ENCODE results near the gene DTNB. TPM values are rescaled to one million over a fixed set of nuclear protein-coding genes. Genes with fewer than 3 reads are reported as not detected.

The DTNB gene
- total and polyA plus RNA-seq, 10 of the 15 experiments (the other 5 are each of a cell fraction or from before 2014, with no cell fraction given) = 4.5 to 30.6 (median 11.9) TPM

DNA sequence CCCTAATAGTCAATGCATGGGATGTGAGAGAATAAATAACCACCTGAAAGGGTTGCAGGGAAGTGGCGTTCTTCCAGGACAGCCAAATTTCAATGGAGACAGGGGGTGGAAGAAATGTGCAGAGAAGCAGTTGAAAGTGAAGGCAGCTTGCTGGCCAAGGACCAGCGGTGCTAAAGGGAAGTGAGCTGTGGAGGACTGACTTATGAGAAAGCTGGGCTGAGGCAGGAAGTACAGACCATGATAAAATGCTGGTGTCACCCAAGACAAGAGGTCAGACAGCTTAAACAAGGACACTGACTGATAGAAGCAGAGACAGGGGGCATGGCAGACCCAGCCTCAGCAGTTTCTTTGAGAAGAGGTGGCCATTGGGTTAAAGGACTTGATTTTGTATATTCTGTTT is 106.7 kb downstream of the DTNB start (continued):
- TF ChIP-seq, protein P1, sequence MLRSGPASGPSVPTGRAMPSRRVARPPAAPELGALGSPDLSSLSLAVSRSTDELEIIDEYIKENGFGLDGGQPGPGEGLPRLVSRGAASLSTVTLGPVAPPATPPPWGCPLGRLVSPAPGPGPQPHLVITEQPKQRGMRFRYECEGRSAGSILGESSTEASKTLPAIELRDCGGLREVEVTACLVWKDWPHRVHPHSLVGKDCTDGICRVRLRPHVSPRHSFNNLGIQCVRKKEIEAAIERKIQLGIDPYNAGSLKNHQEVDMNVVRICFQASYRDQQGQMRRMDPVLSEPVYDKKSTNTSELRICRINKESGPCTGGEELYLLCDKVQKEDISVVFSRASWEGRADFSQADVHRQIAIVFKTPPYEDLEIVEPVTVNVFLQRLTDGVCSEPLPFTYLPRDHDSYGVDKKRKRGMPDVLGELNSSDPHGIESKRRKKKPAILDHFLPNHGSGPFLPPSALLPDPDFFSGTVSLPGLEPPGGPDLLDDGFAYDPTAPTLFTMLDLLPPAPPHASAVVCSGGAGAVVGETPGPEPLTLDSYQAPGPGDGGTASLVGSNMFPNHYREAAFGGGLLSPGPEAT (IDR thresholded peaks at IDR 0.05; ENCODE audit: low read depth) = no peak
- TF ChIP-seq ZNF24 (IDR thresholded peaks at IDR 0.05) (no peak), HDAC6 (IDR thresholded peaks at IDR 0.05; ENCODE audit: unreplicated experiment) (no peak), SPI1 (IDR thresholded peaks at IDR 0.05; ENCODE audit: borderline replicate concordance, insufficient read depth, low read depth, low read length) (peak; percentile 89; the same call in 1 of the 2 replicates), NR2C2 (IDR thresholded peaks at IDR 0.05; ENCODE audit: borderline replicate concordance, control insufficient read depth, insufficient read length, low read depth) (no peak), NBN (IDR thresholded peaks at IDR 0.05) (no peak), RELA (IDR thresholded peaks at IDR 0.05; ENCODE audit: borderline replicate concordance, partially characterized antibody) (no peak), CBX3 (IDR thresholded peaks at IDR 0.05; ENCODE audit: borderline replicate concordance, low read depth) (no peak), GABPA (IDR thresholded peaks at IDR 0.05; ENCODE audit: low read depth) (0 out of 2 replicates have a peak, but pooled peaks have one; percentile 20), TCF7 (IDR thresholded peaks at IDR 0.05; ENCODE audit: borderline replicate concordance) (no peak), POLR2AphosphoS5 (IDR thresholded peaks at IDR 0.05; ENCODE audit: low read length) (no peak; the same call in 1 of the 2 replicates), ZNF384 (IDR thresholded peaks at IDR 0.05; ENCODE audit: borderline replicate concordance, low read depth, low read length) (no peak), FOS (IDR thresholded peaks at IDR 0.05; ENCODE audit: borderline replicate concordance, extremely low read depth, insufficient read length) (no peak), ASH2L (IDR thresholded peaks at IDR 0.05; ENCODE audit: borderline replicate concordance, low read depth) (no peak), PML (IDR thresholded peaks at IDR 0.05; ENCODE audit: low read length) (no peak), ETV6 (conservative IDR thresholded peaks at IDR 0.05 in 1 of 2, IDR thresholded peaks at IDR 0.05 in 1 of 2; ENCODE audit: borderline replicate concordance in 1 of 2, low read depth in 1 of 2) (peak in 1 of 2 experiments; percentile 60; a peak in 2 of 4 replicates)
- TF ChIP-seq, protein P2, sequence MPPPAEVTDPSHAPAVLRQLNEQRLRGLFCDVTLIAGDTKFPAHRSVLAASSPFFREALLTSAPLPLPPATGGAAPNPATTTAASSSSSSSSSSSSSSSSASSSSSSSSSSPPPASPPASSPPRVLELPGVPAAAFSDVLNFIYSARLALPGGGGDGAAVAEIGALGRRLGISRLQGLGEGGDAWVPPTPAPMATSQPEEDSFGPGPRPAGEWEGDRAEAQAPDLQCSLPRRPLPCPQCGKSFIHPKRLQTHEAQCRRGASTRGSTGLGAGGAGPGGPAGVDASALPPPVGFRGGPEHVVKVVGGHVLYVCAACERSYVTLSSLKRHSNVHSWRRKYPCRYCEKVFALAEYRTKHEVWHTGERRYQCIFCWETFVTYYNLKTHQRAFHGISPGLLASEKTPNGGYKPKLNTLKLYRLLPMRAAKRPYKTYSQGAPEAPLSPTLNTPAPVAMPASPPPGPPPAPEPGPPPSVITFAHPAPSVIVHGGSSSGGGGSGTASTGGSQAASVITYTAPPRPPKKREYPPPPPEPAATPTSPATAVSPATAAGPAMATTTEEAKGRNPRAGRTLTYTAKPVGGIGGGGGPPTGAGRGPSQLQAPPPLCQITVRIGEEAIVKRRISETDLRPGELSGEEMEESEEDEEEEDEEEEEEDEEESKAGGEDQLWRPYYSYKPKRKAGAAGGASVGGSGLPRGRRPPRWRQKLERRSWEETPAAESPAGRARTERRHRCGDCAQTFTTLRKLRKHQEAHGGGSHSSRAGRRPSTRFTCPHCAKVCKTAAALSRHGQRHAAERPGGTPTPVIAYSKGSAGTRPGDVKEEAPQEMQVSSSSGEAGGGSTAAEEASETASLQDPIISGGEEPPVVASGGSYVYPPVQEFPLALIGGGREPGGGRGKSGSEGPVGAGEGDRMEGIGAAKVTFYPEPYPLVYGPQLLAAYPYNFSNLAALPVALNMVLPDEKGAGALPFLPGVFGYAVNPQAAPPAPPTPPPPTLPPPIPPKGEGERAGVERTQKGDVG (CRISPR knock-in tag; IDR thresholded peaks at IDR 0.05) = no peak
- TF ChIP-seq, protein P3, sequence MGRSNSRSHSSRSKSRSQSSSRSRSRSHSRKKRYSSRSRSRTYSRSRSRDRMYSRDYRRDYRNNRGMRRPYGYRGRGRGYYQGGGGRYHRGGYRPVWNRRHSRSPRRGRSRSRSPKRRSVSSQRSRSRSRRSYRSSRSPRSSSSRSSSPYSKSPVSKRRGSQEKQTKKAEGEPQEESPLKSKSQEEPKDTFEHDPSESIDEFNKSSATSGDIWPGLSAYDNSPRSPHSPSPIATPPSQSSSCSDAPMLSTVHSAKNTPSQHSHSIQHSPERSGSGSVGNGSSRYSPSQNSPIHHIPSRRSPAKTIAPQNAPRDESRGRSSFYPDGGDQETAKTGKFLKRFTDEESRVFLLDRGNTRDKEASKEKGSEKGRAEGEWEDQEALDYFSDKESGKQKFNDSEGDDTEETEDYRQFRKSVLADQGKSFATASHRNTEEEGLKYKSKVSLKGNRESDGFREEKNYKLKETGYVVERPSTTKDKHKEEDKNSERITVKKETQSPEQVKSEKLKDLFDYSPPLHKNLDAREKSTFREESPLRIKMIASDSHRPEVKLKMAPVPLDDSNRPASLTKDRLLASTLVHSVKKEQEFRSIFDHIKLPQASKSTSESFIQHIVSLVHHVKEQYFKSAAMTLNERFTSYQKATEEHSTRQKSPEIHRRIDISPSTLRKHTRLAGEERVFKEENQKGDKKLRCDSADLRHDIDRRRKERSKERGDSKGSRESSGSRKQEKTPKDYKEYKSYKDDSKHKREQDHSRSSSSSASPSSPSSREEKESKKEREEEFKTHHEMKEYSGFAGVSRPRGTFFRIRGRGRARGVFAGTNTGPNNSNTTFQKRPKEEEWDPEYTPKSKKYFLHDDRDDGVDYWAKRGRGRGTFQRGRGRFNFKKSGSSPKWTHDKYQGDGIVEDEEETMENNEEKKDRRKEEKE (IDR thresholded peaks at IDR 0.05) = no peak
- TF ChIP-seq, protein P4, sequence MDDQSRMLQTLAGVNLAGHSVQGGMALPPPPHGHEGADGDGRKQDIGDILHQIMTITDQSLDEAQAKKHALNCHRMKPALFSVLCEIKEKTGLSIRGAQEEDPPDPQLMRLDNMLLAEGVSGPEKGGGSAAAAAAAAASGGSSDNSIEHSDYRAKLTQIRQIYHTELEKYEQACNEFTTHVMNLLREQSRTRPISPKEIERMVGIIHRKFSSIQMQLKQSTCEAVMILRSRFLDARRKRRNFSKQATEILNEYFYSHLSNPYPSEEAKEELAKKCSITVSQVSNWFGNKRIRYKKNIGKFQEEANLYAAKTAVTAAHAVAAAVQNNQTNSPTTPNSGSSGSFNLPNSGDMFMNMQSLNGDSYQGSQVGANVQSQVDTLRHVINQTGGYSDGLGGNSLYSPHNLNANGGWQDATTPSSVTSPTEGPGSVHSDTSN (IDR thresholded peaks at IDR 0.05; ENCODE audit: insufficient replicate concordance, low read depth, low read length) = no peak

Data from GM12878 (cell line).